Ovary (tissue), 9 donors: ENCODE data around the gene NID2. TPM values are rescaled to one million over a fixed set of nuclear protein-coding genes. Genes with fewer than 3 reads are reported as not detected.

ENCODE experiments used
- DNase-seq, 5 donors: peaks; one replicate each; pipeline ENCODE4 v3.0.0-alpha.2; 2019 to 2020
- H3K27ac ChIP-seq, 2 donors: fragments of 200-600 bp; one replicate each; pipeline versions ENCODE4 v1.5.1 to v1.8.0; 2019 to 2022
- H3K27me3 ChIP-seq: fragments of 200-600 bp; one replicate; pipeline ENCODE4 v1.8.0; 2022
- H3K36me3 ChIP-seq: fragments of 200-600 bp; sonication (generic); one replicate; pipeline ENCODE4 v1.5.1; 2019
- H3K4me1 ChIP-seq: one replicate; pipeline ENCODE4 v1.8.1; 2013; ENCODE audit warnings: mild to moderate bottlenecking, moderate library complexity; ENCODE audit not compliant: insufficient read depth
- H3K4me3 ChIP-seq: fragments of 200-600 bp; sonication (generic); one replicate; pipeline ENCODE4 v1.5.1; 2017
- H3K9me3 ChIP-seq, 2 donors: fragments of 200-600 bp in 1 of 2; sonication (generic) in 1 of 2; one replicate each; pipeline versions ENCODE4 v1.5.1 to v1.8.1; 2013 to 2019; ENCODE audit warnings: mild to moderate bottlenecking in 1 of 2, moderate library complexity in 1 of 2
- CTCF ChIP-seq, 3 donors: fragments of 450-650 bp in 2 of 3; fragments of 200-600 bp in 1 of 3; IDR thresholded peaks; one replicate each; pipeline versions ENCODE4 v1.5.1 to v1.8.0; 2016 to 2022; ENCODE audit warnings: antibody characterized with exemption in 3 of 3, mild to moderate bottlenecking in 1 of 3
- EP300 ChIP-seq: sonication (generic); formaldehyde crosslinking; IDR thresholded peaks from one replicate; pipeline ENCODE4 v1.6.1; 2017; ENCODE audit warnings: antibody characterized with exemption
- POLR2A ChIP-seq: fragments of 450-650 bp; IDR thresholded peaks from one replicate; pipeline ENCODE4 v1.6.1; 2017; ENCODE audit warnings: antibody characterized with exemption, mild to moderate bottlenecking, moderate library complexity
- WGBS, 3 donors: extraction: QIAGEN DNeasy Blood & Tissue Kit in 1 of 3; methylation state at CpG; one replicate each; pipeline versions ENCODE4 v1.1.5 to v1.1.7; 2013 to 2017; 5-methylcytosine and 5-hydroxymethylcytosine counted together
- intact Hi-C, 4 donors: fragments of 100-400 bp; cut with DNase I; formaldehyde crosslinking; loops; one replicate each; pipeline versions ENCODE4 v1.11.0 to v1.15.1; 2022 to 2023
- polyA plus RNA-seq, 2 donors: library from polyadenylated mRNA; stranded (reverse); fragments of 200-250 nt in 1 of 2; fragments of 350-450 nt in 1 of 2; fragmentation: Illumina TruSeq in 1 of 2; extraction: RNeasy Lipid Tissue Mini Kit (QIAGEN cat#74804) in 1 of 2; gene quantifications; one replicate each; pipeline ENCODE4 v1.2.3, GENCODE V29; 2013 to 2014
- total RNA-seq, 7 donors: library from RNA; depleted of rRNA in 2 of 7; stranded (reverse); fragments of >200 nt in 2 of 7; fragmentation: NEBNext Ultra II Directional in 3 of 7; extraction: Animal tissue kit (Norgen Biotek cat#: 25700) in 3 of 7; gene quantifications; one replicate each; pipeline versions ENCODE4 v1.1.0 to v1.2.4, GENCODE V29; 2016 to 2023
- donor health status: DM: no; HTN: no; CAD: no; lungs with moderate emphysema.
- donor health status: DM: no; HTN: no; CAD: no.
- donor health status: Bipolar disorder and iron deficiency.
- donor health status: DM: yes; HTN: yes; CAD: no.
- donor health status: DM: no; HTN: no; CAD: no.
- donor health status: DM: yes; HTN: yes; CAD: no.

NID2 gene
- total and polyA plus RNA-seq, 9 donors: 31.5 to 83.8 (median 47.2) TPM

- intact Hi-C loops: no loop called here
These were observed 29.6 kb downstream of the NID2 start for GRCh38 chr14:52039124-52039815.

GRCh38 chr14:52033101-52033642 is 35.7 kb downstream of the NID2 start:
- no peak for DNase-seq
- Histone ChIP-seq H3K36me3 (peaks cover 2% of the 10 kb centered on the region), H3K27me3 (no peaks in the 10 kb centered on the region), H3K9me3 (no peaks in the 10 kb centered on the region), H3K27ac (no peak overlapping the region), H3K4me1 (peaks cover 13% of the 10 kb centered on the region), H3K4me3 (no peak overlapping the region)
- WGBS, 3 donors: 46 to 57% (median 49%) methylated on average over 10 of the region's 10 CpGs
- intact Hi-C loops: no loop called here
- no peak for TF ChIP-seq POLR2A
- no peak for TF ChIP-seq EP300
- no peak for TF ChIP-seq CTCF (IDR thresholded peaks at IDR 0.05)

More at GRCh38 chr14:52039124-52039815, 29.6 kb downstream of the NID2 start:
- Histone ChIP-seq H3K4me1 (peaks cover 5% of the 10 kb centered on the region), H3K9me3 (no peaks in the 10 kb centered on the region), H3K27me3 (no peaks in the 10 kb centered on the region), H3K4me3 (no peak overlapping the region), H3K27ac (no peak overlapping the region), H3K36me3 (peaks cover 3% of the 10 kb centered on the region)
- 77 to 88% (median 86%) methylated on average over 7 of the region's 7 CpGs for WGBS, 3 donors
- TF ChIP-seq CTCF (IDR thresholded peaks at IDR 0.05) (no peak), POLR2A (no peak), EP300 (no peak)
- no peak for DNase-seq

- Histone ChIP-seq H3K4me3 (no peak overlapping the region), H3K36me3 (no peaks in the 10 kb centered on the region), H3K27ac (no peak overlapping the region), H3K9me3 (no peaks in the 10 kb centered on the region), H3K4me1 (peaks cover 13% of the 10 kb centered on the region), H3K27me3 (no peaks in the 10 kb centered on the region)
- DNase-seq: no peak
- 37 to 48% (median 41%) methylated on average over 7 of the region's 7 CpGs for WGBS, 3 donors
- intact Hi-C loops: no loop called here
- TF ChIP-seq CTCF (IDR thresholded peaks at IDR 0.05) (no peak), EP300 (no peak), POLR2A (no peak)
These were observed 36.6 kb downstream of the NID2 start for GRCh38 chr14:52032204-52032801.

DNA sequence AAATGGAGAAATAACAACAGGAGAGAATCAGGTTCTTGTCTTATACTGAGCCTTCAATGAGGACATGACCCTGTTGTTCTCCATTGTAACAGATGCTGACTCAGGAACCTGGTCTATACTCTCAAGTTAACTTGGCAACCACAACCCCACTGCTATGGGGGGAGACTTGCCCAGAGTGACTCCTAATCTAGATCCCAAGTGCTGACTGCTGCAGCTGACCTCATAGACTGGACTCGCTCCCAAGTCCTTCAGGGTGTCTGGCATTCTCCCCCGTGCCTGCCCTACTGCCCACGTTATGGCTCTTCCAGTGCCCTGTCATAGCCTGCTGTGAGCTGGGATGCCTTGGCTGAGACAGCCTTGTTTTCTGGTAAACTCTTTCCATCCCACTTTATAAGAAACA is 37.1 kb downstream of the NID2 start:
- 45 to 50% (median 50%) methylated on average over 3 of the region's 3 CpGs for WGBS, 3 donors
- H3K27me3 ChIP-seq: no peaks in the 10 kb centered on the region
- peaks cover 13% of the 10 kb centered on the region for H3K4me1 ChIP-seq
- intact Hi-C loops: no loop called here
- no peaks in the 10 kb centered on the region for H3K9me3 ChIP-seq
- no peak for DNase-seq
- TF ChIP-seq EP300 (no peak), CTCF (IDR thresholded peaks at IDR 0.05) (no peak), POLR2A (no peak)
- H3K4me3 ChIP-seq: no peak overlapping the region
- H3K36me3 ChIP-seq: no peaks in the 10 kb centered on the region
- H3K27ac ChIP-seq: no peak overlapping the region
